Tongue (tissue), 2 donors: ENCODE measurements around the gene MUC6. TPM values are rescaled to one million over a fixed set of nuclear protein-coding genes. Genes with fewer than 3 reads are reported as not detected.

ENCODE experiments used
- DNase-seq: peaks from one replicate; pipeline ENCODE4 v3.0.0-alpha.2; 2015
- total RNA-seq: library from RNA; depleted of rRNA; stranded (reverse); fragments of >200 nt; gene quantifications from one replicate; pipeline ENCODE4 v1.2.3, GENCODE V29; 2014

Gene MUC6
- total RNA-seq: not detected

- DNase-seq: no peak
Measured at GRCh38 chr11:1036303-1036923, at the start of gene MUC6. Gene MUC6 (minus strand): TSS chr11:1036718. CDS start chr11:1036655, 63 bp downstream.

- DNase-seq: no peak
Measured at GRCh38 chr11:1085440-1086170, 49.1 kb upstream of the MUC6 start.

GRCh38 chr11:1084561-1085439 lies 48.3 kb upstream of the MUC6 start:
- no peak for DNase-seq

GRCh38 chr11:1083621-1084551 lies 47.4 kb upstream of the MUC6 start:
- DNase-seq: no peak

GRCh38 chr11:1082728-1083620 lies 46.5 kb upstream of the MUC6 start:
- DNase-seq: no peak

GRCh38 chr11:1082346-1082727 lies 45.8 kb upstream of the MUC6 start:
- no peak for DNase-seq

GRCh38 chr11:1081601-1082311 lies 45.2 kb upstream of the MUC6 start:
- DNase-seq: no peak

GRCh38 chr11:1078191-1078601 lies 41.7 kb upstream of the MUC6 start:
- DNase-seq: no peak

GRCh38 chr11:1077417-1078119 lies 41.0 kb upstream of the MUC6 start:
- no peak for DNase-seq

GRCh38 chr11:1077033-1077416 lies 40.5 kb upstream of the MUC6 start:
- no peak for DNase-seq

GRCh38 chr11:1076061-1076665 lies 39.6 kb upstream of the MUC6 start:
- no peak for DNase-seq

- no peak for DNase-seq
Measured at GRCh38 chr11:1075341-1075911, 38.9 kb upstream of the MUC6 start.

- DNase-seq: peak; percentile 12
Measured at GRCh38 chr11:1074244-1075221, 38.0 kb upstream of the MUC6 start, which contains the start of gene MUC2. Gene MUC2 (plus strand): TSS chr11:1074874.

GRCh38 chr11:1073851-1074243 lies 37.3 kb upstream of the MUC6 start:
- DNase-seq: no peak

GRCh38 chr11:1073261-1073724 lies 36.8 kb upstream of the MUC6 start:
- DNase-seq: peak; percentile 79

- DNase-seq: no peak
Measured at GRCh38 chr11:1072821-1073231, 36.3 kb upstream of the MUC6 start.
